Cardiac muscle cell (in vitro differentiated cells and primary cell): Measurements from ENCODE around the gene KLF5. TPM values are rescaled to one million over a fixed set of nuclear protein-coding genes. Genes with fewer than 3 reads are reported as not detected.

Source experiments
- DNase-seq, 2 donors: peaks; one replicate each; pipeline versions ENCODE4 v3.0.0 to v3.0.0-alpha.2; 2010 to 2017; ENCODE audit warnings: low read depth in 1 of 2, low spot score in 1 of 2
- H3K27ac ChIP-seq: fragments of 200-600 bp; sonication (generic); 2 replicates; pipeline ENCODE4 v1.5.1; 2016
- H3K27me3 ChIP-seq: fragments of 200-600 bp; sonication (generic); 2 replicates; pipeline ENCODE4 v1.6.0; 2016; ENCODE audit warnings: control low read depth
- H3K36me3 ChIP-seq: fragments of 200-600 bp; sonication (generic); 2 replicates; pipeline ENCODE4 v1.5.1; 2016; ENCODE audit warnings: control low read depth
- H3K4me1 ChIP-seq: fragments of 200-600 bp; sonication (generic); 2 replicates; pipeline ENCODE4 v1.8.1; 2017; ENCODE audit warnings: low read depth, mild to moderate bottlenecking, mixed run types
- H3K4me3 ChIP-seq: fragments of 200-600 bp; sonication (generic); 2 replicates; pipeline ENCODE4 v1.5.1; 2016; ENCODE audit warnings: mild to moderate bottlenecking
- H3K9me3 ChIP-seq: fragments of 200-600 bp; sonication (generic); 2 replicates; pipeline ENCODE4 v1.5.1; 2017; ENCODE audit warnings: low read depth, mild to moderate bottlenecking, control low read depth
- polyA plus RNA-seq: library from polyadenylated mRNA; unstranded; fragments of >200 nt; fragmentation: Nextera tagmentation; extraction: Ambion mirVana; gene quantifications from 2 replicates; pipeline ENCODE4 v1.2.1, GENCODE V29; 2016
- total RNA-seq: library from RNA; depleted of rRNA; stranded (reverse); fragments of >200 nt; gene quantifications from 2 replicates; pipeline ENCODE4 v1.2.3, GENCODE V29; 2016
- TF ChIP-seq, protein P1 (sequence below): IDR thresholded peaks from 2 replicates; pipeline ENCODE4 v1.5.1; 2012; ENCODE audit warnings: low read depth, mild to moderate bottlenecking, low read length

Gene KLF5
- total and polyA plus RNA-seq, 2 experiments from 2014 or later, result 0.33 to 1.1 TPM

DNA sequence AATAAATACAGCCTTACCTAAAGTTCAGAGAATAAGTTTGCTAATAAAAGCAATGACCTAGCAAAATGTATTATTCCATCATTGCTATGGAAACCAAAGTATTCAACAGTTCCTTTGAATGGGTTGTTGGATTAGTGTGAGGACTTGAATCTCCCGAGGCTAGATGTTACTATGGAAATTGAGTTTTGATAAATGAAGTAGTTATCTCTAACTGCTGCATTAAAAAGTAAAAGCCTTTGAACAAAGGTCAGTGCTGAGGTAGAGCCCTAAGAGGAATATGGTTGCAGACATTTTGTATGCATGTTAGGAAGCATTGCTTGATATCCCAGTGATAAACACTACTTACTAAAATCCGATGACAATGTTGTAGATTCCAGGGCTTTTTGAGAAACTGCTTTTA, 6.2 kb downstream of the KLF5 start:
- DNase-seq, result no peak
- H3K4me3 ChIP-seq, result no peak overlapping the region
- H3K36me3 ChIP-seq, result no peaks in the 10 kb centered on the region
- H3K27me3 ChIP-seq, result peaks cover 23% of the 10 kb centered on the region
- TF ChIP-seq, protein P1, sequence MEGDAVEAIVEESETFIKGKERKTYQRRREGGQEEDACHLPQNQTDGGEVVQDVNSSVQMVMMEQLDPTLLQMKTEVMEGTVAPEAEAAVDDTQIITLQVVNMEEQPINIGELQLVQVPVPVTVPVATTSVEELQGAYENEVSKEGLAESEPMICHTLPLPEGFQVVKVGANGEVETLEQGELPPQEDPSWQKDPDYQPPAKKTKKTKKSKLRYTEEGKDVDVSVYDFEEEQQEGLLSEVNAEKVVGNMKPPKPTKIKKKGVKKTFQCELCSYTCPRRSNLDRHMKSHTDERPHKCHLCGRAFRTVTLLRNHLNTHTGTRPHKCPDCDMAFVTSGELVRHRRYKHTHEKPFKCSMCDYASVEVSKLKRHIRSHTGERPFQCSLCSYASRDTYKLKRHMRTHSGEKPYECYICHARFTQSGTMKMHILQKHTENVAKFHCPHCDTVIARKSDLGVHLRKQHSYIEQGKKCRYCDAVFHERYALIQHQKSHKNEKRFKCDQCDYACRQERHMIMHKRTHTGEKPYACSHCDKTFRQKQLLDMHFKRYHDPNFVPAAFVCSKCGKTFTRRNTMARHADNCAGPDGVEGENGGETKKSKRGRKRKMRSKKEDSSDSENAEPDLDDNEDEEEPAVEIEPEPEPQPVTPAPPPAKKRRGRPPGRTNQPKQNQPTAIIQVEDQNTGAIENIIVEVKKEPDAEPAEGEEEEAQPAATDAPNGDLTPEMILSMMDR, result no peak
- H3K4me1 ChIP-seq, result no peaks in the 10 kb centered on the region
- no peak overlapping the region for H3K27ac ChIP-seq
- no peaks in the 10 kb centered on the region for H3K9me3 ChIP-seq

DNA sequence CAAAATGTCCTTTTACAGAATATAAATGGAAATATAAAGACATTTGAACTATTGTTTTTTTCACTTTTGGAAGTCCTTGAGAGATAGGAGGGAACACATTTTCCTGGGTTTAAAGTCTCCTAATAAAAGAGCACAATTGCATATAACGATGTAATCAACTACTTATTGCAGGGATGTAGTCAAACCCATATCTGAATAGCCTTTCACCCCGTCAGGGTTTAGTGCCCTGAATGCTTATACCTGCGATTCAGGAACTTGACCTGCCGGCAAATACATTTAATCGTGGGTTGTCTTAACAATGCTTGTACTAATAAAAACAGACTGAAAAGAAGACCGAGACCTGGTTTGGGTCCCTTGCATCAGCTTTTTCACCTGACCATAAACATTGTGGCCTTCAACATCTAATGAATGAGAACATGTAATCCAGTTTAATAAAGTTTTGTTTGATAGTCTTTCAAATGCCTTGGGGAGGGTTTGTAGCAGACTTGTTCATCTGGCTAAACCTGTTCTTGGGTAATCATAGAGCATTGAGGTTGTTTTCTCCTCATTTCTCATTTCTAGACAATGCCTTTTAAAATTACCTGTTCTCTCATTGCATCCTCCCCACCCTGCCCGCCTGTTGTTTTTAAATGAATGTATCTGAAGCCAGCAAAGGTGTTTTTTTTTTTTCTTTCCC, 7.0 kb downstream of the KLF5 start:
- H3K9me3 ChIP-seq, result no peaks in the 10 kb centered on the region
- no peaks in the 10 kb centered on the region for H3K4me1 ChIP-seq
- peaks cover 16% of the 10 kb centered on the region for H3K27me3 ChIP-seq
- no peaks in the 10 kb centered on the region for H3K36me3 ChIP-seq
- DNase-seq, result no peak
- H3K27ac ChIP-seq, result no peak overlapping the region
- TF ChIP-seq, protein P1, result no peak
- H3K4me3 ChIP-seq, result no peak overlapping the region

DNA sequence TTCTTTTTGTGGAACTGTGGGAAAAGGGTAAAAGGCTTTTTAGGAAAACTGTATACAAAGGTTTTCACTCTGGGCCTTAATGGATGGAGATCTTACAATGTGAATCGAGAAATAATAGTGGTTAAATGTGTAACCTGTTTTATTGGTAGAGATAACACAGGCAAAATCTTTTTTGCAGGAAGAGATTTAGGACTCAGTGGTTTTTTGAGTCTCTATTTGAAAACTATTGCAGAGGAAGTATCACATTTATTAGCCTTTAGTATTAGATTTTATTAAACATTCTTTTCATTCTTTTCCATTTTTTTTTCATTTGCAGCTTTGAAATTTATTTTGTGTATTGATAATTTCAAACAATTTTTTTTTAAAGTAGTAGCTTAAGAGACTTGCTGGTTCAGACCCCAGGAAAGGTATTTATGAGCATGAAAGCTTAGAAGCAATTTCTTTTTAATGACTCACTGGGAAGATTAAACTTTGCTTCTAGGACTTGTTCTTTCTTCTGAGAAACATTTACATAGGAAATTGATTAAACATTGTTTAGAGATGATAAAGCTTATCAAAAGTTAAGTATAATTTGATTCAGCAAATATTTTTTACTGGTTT, 10.5 kb downstream of the KLF5 start:
- Histone ChIP-seq H3K9me3 (no peaks in the 10 kb centered on the region), H3K4me3 (no peak overlapping the region), H3K36me3 (no peaks in the 10 kb centered on the region), H3K27ac (no peak overlapping the region), H3K27me3 (no peaks in the 10 kb centered on the region), H3K4me1 (no peaks in the 10 kb centered on the region)
- no peak for DNase-seq
- TF ChIP-seq, protein P1, result no peak

DNA sequence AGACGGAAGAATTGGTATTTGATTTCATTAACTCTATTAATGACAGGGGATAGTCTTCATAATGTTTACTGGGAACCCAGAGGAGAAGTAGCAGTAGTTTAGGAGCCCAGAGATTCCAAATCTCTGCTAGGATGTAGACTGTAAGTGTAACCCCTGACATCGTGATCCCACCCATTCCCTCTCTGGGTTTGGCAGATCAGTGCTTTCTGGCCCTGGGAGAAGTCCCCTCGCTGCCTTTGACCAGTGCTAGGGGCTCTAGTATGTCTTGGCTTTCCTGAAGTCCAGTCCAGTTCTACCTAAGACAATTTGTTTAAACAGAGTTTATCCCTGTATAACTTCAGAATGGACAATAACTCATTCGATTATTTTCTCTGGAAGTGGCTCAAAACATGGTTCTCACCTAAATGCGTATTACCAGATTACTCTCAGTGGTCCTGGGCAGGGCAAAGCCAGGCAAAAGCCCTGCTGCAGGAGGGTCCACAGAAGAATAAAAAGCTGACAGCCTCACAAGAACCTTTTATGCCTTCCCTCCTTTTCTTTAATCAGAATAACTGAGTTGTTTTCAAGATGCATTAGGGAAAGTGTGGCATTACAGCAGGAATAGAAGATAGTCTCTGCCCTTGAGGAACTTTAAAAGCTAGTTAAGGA, 11.8 kb downstream of the KLF5 start:
- TF ChIP-seq, protein P1, result no peak
- no peaks in the 10 kb centered on the region for H3K36me3 ChIP-seq
- H3K4me1 ChIP-seq, result no peaks in the 10 kb centered on the region
- no peak overlapping the region for H3K4me3 ChIP-seq
- no peak overlapping the region for H3K27ac ChIP-seq
- H3K9me3 ChIP-seq, result no peaks in the 10 kb centered on the region
- DNase-seq, result no peak
- no peaks in the 10 kb centered on the region for H3K27me3 ChIP-seq

- Histone ChIP-seq H3K4me1 (no peaks in the 10 kb centered on the region), H3K27ac (no peak overlapping the region), H3K27me3 (no peaks in the 10 kb centered on the region), H3K4me3 (no peak overlapping the region), H3K9me3 (no peaks in the 10 kb centered on the region), H3K36me3 (no peaks in the 10 kb centered on the region)
- DNase-seq, result no peak
- TF ChIP-seq, protein P1, result no peak
Measured at GRCh38 chr13:73072239-73072900, 13.6 kb downstream of the KLF5 start.
